ENCODE data around the gene CRY2.
"Not testable (repeated sequence)": the region's sequence is repeated elsewhere in the genome, so short reads cannot be mapped to it uniquely, and the experiment has no call there.

Gene CRY2

GRCh38 chr11:45899448-45900174, 52.3 kb downstream of the CRY2 start:
- peak; percentile 92 for DNase-seq (ENCODE audit: low spot score)

- peak; percentile 57 for DNase-seq (ENCODE audit: low spot score)
Measured at GRCh38 chr11:45900175-45900800, 53.0 kb downstream of the CRY2 start.

GRCh38 chr11:45900916-45901617, 53.8 kb downstream of the CRY2 start:
- no peak for DNase-seq (ENCODE audit: low spot score)

- DNase-seq (ENCODE audit: low spot score): no peak
Measured at GRCh38 chr11:45901626-45902025, 54.4 kb downstream of the CRY2 start.

- no peak for DNase-seq (ENCODE audit: low spot score)
Measured at GRCh38 chr11:45902452-45903380, 55.4 kb downstream of the CRY2 start.

- DNase-seq (ENCODE audit: low spot score): no peak
Measured at GRCh38 chr11:45904309-45904915, 57.1 kb downstream of the CRY2 start.

- DNase-seq (ENCODE audit: low spot score): no peak
Measured at GRCh38 chr11:45905095-45905494, 57.8 kb downstream of the CRY2 start.

GRCh38 chr11:45905576-45905975, 58.3 kb downstream of the CRY2 start:
- not testable (repeated sequence) for DNase-seq (ENCODE audit: low spot score)

GRCh38 chr11:45906096-45906682, 58.9 kb downstream of the CRY2 start:
- no peak for DNase-seq (ENCODE audit: low spot score)

GRCh38 chr11:45906965-45907611, 59.8 kb downstream of the CRY2 start, which contains the start of gene FREY1:
FREY1 (minus strand) TSS chr11:45907271; CDS start chr11:45907245, 26 bp downstream.
- no peak for DNase-seq (ENCODE audit: low spot score)

GRCh38 chr11:45907911-45908370, 60.7 kb downstream of the CRY2 start:
- DNase-seq (ENCODE audit: low spot score): no peak

GRCh38 chr11:45909594-45910475, 62.6 kb downstream of the CRY2 start:
- no peak for DNase-seq (ENCODE audit: low spot score)

GRCh38 chr11:45910623-45911022, 63.3 kb downstream of the CRY2 start:
- DNase-seq (ENCODE audit: low spot score): no peak

- DNase-seq (ENCODE audit: low spot score): no peak
Measured at GRCh38 chr11:45913514-45913913, 66.2 kb downstream of the CRY2 start.

GRCh38 chr11:45913942-45914635, 66.8 kb downstream of the CRY2 start:
- DNase-seq (ENCODE audit: low spot score): no peak

GRCh38 chr11:45915446-45915845, 68.2 kb downstream of the CRY2 start:
- no peak for DNase-seq (ENCODE audit: low spot score)

GRCh38 chr11:45917286-45917622, 70.0 kb downstream of the CRY2 start:
- no peak for DNase-seq (ENCODE audit: low spot score)

GRCh38 chr11:45917623-45918330, 70.5 kb downstream of the CRY2 start, which contains the start of gene PEX16:
PEX16 (minus strand) TSS chr11:45917877; CDS start chr11:45917811, 66 bp downstream.
- DNase-seq (ENCODE audit: low spot score): peak; percentile 95

All from D341Med (cell line).